Lung (tissue), 13 donors: ENCODE data around the gene MSH5. TPM values are rescaled to one million over a fixed set of nuclear protein-coding genes. Genes with fewer than 3 reads are reported as not detected.
A peak's percentile ranks its signal among the peaks of the same experiment; 100 is the strongest.
"Not testable (repeated sequence)": the region's sequence is repeated elsewhere in the genome, so short reads cannot be mapped to it uniquely, and the experiment has no call there.

Experiments
- ATAC-seq: fragments of 200-7000 bp; cut with Tn5 transposase; one replicate; pipeline ENCODE4 v1.9.1; 2020; ENCODE audit warnings: moderate number of reproducible peaks; ENCODE audit not compliant: insufficient read depth, low FRiP score
- DNase-seq, 3 donors: peaks; one replicate each; pipeline ENCODE4 v3.0.0-alpha.2; 2013 to 2017
- H3K27ac ChIP-seq, 2 donors: one replicate each; pipeline ENCODE4 v1.5.1; 2013; ENCODE audit warnings: mild to moderate bottlenecking in 2 of 2, moderate library complexity in 2 of 2, control low read depth in 1 of 2, inconsistent platforms in 1 of 2, low read depth in 1 of 2, low read length in 1 of 2
- H3K27me3 ChIP-seq, 3 donors: one replicate each; pipeline ENCODE4 v1.5.1; 2013; ENCODE audit warnings: low read length in 2 of 3; ENCODE audit not compliant: control insufficient read depth in 3 of 3, insufficient read depth in 3 of 3
- H3K36me3 ChIP-seq, 4 donors: one replicate each; pipeline ENCODE4 v1.5.1; 2013; ENCODE audit warnings: low read length in 4 of 4, mild to moderate bottlenecking in 1 of 4, moderate library complexity in 1 of 4; ENCODE audit not compliant: control insufficient read depth in 4 of 4, insufficient read depth in 4 of 4
- H3K4me1 ChIP-seq, 5 donors: one replicate each; pipeline ENCODE4 v1.5.1; 2013; ENCODE audit warnings: low read length in 5 of 5, mild to moderate bottlenecking in 2 of 5, moderate library complexity in 1 of 5; ENCODE audit not compliant: control insufficient read depth in 5 of 5, insufficient read depth in 5 of 5
- H3K4me3 ChIP-seq: one replicate; pipeline ENCODE4 v1.5.1; 2013; ENCODE audit warnings: mild to moderate bottlenecking, control low read depth, moderate library complexity
- H3K9ac ChIP-seq, 2 donors: one replicate each; pipeline ENCODE4 v1.5.1; 2013; ENCODE audit warnings: low read length in 2 of 2, control low read depth in 1 of 2; ENCODE audit not compliant: insufficient read depth in 1 of 2
- H3K9me3 ChIP-seq, 4 donors: one replicate each; pipeline ENCODE4 v1.5.1; 2013; ENCODE audit warnings: low read length in 3 of 4, mild to moderate bottlenecking in 1 of 4, moderate library complexity in 1 of 4; ENCODE audit not compliant: control insufficient read depth in 4 of 4, insufficient read depth in 3 of 4
- CTCF ChIP-seq: IDR thresholded peaks from 2 replicates; pipeline ENCODE4 v1.5.1; 2012; ENCODE audit warnings: mild to moderate bottlenecking; ENCODE audit errors: control extremely low read depth, extremely low read depth
- WGBS, 2 donors: extraction: QIAGEN DNeasy Blood & Tissue Kit; methylation state at CpG; one replicate each; pipeline ENCODE4 v1.1.7; 2013; 5-methylcytosine and 5-hydroxymethylcytosine counted together
- polyA plus RNA-seq, 2 donors: library from polyadenylated mRNA; stranded (reverse); fragments of 200-250 nt; gene quantifications; one replicate each; pipeline ENCODE4 v1.2.1, GENCODE V29; 2013
- small RNA-seq: library from RNA; depleted of rRNA; stranded (forward); fragments of <200 nt; gene quantifications from one replicate; pipeline ENCODE3, GENCODE V24; 2014; ENCODE audit warnings: low replicate concordance
- total RNA-seq, 2 donors: library from RNA; depleted of rRNA in 1 of 2; stranded (reverse); fragments of >200 nt in 1 of 2; gene quantifications; one replicate each; pipeline ENCODE4 v1.2.1, GENCODE V29; 2014 to 2021
- donor health status: control.
- donor health status: control.
- donor health status: Bipolar disorder and iron deficiency.
- donor health status: healthy.
- donor health status: DM: yes; HTN: yes; CAD: no.

MSH5 gene
- total and polyA plus RNA-seq, 4 donors, result 4.5 to 17.8 (median 13.4) TPM

GRCh38 chr6:31806470-31807272, 66.9 kb downstream of the MSH5 start, which contains the start of gene LSM2:
LSM2 (minus strand) TSS chr6:31806966; CDS start chr6:31806757, 209 bp downstream.
- Histone ChIP-seq H3K4me1 (peaks cover 4 to 14% (median 5%) of the 10 kb centered on the region in 5 donors), H3K9me3 (no peaks in the 10 kb centered on the region), H3K36me3 (peaks cover 0 to 3% (median 0%) of the 10 kb centered on the region in 4 donors), H3K4me3 (peak within 1 kb of the TSS; percentile 55), H3K27ac (peak within 1 kb of the TSS; percentile 81 to 91), H3K9ac (peak within 1 kb of the TSS; percentile 92 to 95), H3K27me3 (no peaks in the 10 kb centered on the region)
- DNase-seq (peak; percentile 99), ATAC-seq (peak; percentile 97)
- no peak for TF ChIP-seq CTCF
- 0% methylated on average over 43 to 51 of the region's 51 CpGs for WGBS, 2 donors

GRCh38 chr6:31808599-31808998, 68.8 kb downstream of the MSH5 start:
- H3K27me3 ChIP-seq, H3K36me3 ChIP-seq, H3K9me3 ChIP-seq, H3K27ac ChIP-seq, DNase-seq, H3K9ac ChIP-seq, H3K4me3 ChIP-seq, ATAC-seq: not testable (repeated sequence)
- 91 to 93% methylated on average over 10 of the region's 10 CpGs for WGBS, 2 donors
- peaks cover 4 to 15% (median 8%) of the 10 kb centered on the region in 5 donors for H3K4me1 ChIP-seq

- WGBS, 2 donors, result 95 to 96% methylated on average over 12 of the region's 12 CpGs
- no peaks in the 10 kb centered on the region for H3K36me3 ChIP-seq
- no peak for ATAC-seq
Measured at GRCh38 chr6:31811645-31812044, 71.8 kb downstream of the MSH5 start.

More at GRCh38 chr6:31811645-31812044, 71.8 kb downstream of the MSH5 start:
- H3K9ac ChIP-seq, result no peak overlapping the region
- H3K27ac ChIP-seq, result no peak overlapping the region
- peaks cover 1 to 11% (median 5%) of the 10 kb centered on the region in 5 donors for H3K4me1 ChIP-seq
- no peaks in the 10 kb centered on the region for H3K9me3 ChIP-seq
- DNase-seq, result no peak
- no peak overlapping the region for H3K4me3 ChIP-seq
- TF ChIP-seq CTCF, result no peak
- no peaks in the 10 kb centered on the region for H3K27me3 ChIP-seq

Small RNAs within 50 kb of the gene (small RNA-seq; reads per million reads assigned to genes)
- gene LY6G6D (not detected), gene MIR4646 (0.10 reads per million), gene MSH5-SAPCD1 (not detected), gene RF00019 (not detected), gene RNU6-850P (not detected), gene SAPCD1 (not detected)

Other genes with a start within 250 kb of the MSH5 start
Only the 30 nearest of the 43 such genes appear.
- gene LTB, start 157.6 kb upstream of the MSH5 start, total RNA-seq, result 10 to 100 TPM in 1 of 2 donors, 1 to 10 TPM in 1; 9.9 to 14.6 TPM
- 10 to 100 TPM in 1 of 2 donors, 1 to 10 TPM in 1; 9.8 to 31.9 TPM for gene LTB, start 157.6 kb upstream of the MSH5 start, polyA plus RNA-seq
- 10 to 100 TPM in 1 of 2 donors, 1 to 10 TPM in 1; 9.6 to 78.8 TPM for gene LST1, start 153.7 kb upstream of the MSH5 start, total RNA-seq
- 100 to 1,000 TPM in 1 of 2 donors, 10 to 100 TPM in 1; 96.1 to 164 TPM for gene LST1, start 153.7 kb upstream of the MSH5 start, polyA plus RNA-seq
- gene NCR3, start 147.0 kb upstream of the MSH5 start, total RNA-seq, result under 1 TPM in 1 of 2 donors, not detected in 1; 0.64 TPM
- under 1 TPM; 0.61 TPM for gene NCR3, start 147.0 kb upstream of the MSH5 start, polyA plus RNA-seq
- gene AIF1, start 124.8 kb upstream of the MSH5 start, total RNA-seq, result 10 to 100 TPM; 38.7 to 86.0 TPM
- gene AIF1, start 124.8 kb upstream of the MSH5 start, polyA plus RNA-seq, result 100 to 1,000 TPM in 1 of 2 donors, 10 to 100 TPM in 1; 89.9 to 345 TPM
- 100 to 1,000 TPM in 1 of 2 donors, 10 to 100 TPM in 1; 73.7 to 157 TPM for gene PRRC2A, start 119.3 kb upstream of the MSH5 start, total RNA-seq
- 100 to 1,000 TPM in 1 of 2 donors, 10 to 100 TPM in 1; 90.4 to 115 TPM for gene PRRC2A, start 119.3 kb upstream of the MSH5 start, polyA plus RNA-seq
- 100 to 1,000 TPM; 164 to 259 TPM for gene BAG6, start 87.3 kb upstream of the MSH5 start, total RNA-seq
- 100 to 1,000 TPM; 189 to 322 TPM for gene BAG6, start 87.3 kb upstream of the MSH5 start, polyA plus RNA-seq
- 1 to 10 TPM; 1.3 to 2.5 TPM for gene APOM, start 84.1 kb upstream of the MSH5 start, total RNA-seq
- gene APOM, start 84.1 kb upstream of the MSH5 start, polyA plus RNA-seq, result 1 to 10 TPM; 2.2 to 8.8 TPM
- 10 to 100 TPM; 18.9 to 26.8 TPM for gene C6orf47, start 79.2 kb upstream of the MSH5 start, total RNA-seq
- 10 to 100 TPM; 23.5 to 24.5 TPM for gene C6orf47, start 79.2 kb upstream of the MSH5 start, polyA plus RNA-seq
- gene GPANK1, start 75.0 kb upstream of the MSH5 start, total RNA-seq, result 10 to 100 TPM; 13.3 to 16.6 TPM
- 10 to 100 TPM; 12.7 to 15.7 TPM for gene GPANK1, start 75.0 kb upstream of the MSH5 start, polyA plus RNA-seq
- gene CSNK2B, start 73.9 kb upstream of the MSH5 start, total RNA-seq, result 100 to 1,000 TPM; 114 to 123 TPM
- 100 to 1,000 TPM; 150 to 154 TPM for gene CSNK2B, start 73.9 kb upstream of the MSH5 start, polyA plus RNA-seq
- gene LY6G5B, start 70.0 kb upstream of the MSH5 start, total RNA-seq, result 10 to 100 TPM in 1 of 2 donors, 1 to 10 TPM in 1; 5.7 to 13.7 TPM
- gene LY6G5B, start 70.0 kb upstream of the MSH5 start, polyA plus RNA-seq, result 1 to 10 TPM; 7.6 to 8.8 TPM
- 1 to 10 TPM; 3.0 to 5.0 TPM for gene LY6G5C, start 58.9 kb upstream of the MSH5 start, total RNA-seq
- gene LY6G5C, start 58.9 kb upstream of the MSH5 start, polyA plus RNA-seq, result 1 to 10 TPM; 2.8 to 3.9 TPM
- gene ABHD16A, start 36.7 kb upstream of the MSH5 start, total RNA-seq, result 10 to 100 TPM; 49.5 to 57.7 TPM
- gene ABHD16A, start 36.7 kb upstream of the MSH5 start, polyA plus RNA-seq, result 10 to 100 TPM; 30.6 to 68.6 TPM
- under 1 TPM in 1 of 2 donors, not detected in 1; 0.21 TPM for gene LY6G6F, start 33.1 kb upstream of the MSH5 start, total RNA-seq
- gene LY6G6F, start 33.1 kb upstream of the MSH5 start, polyA plus RNA-seq, result 1 to 10 TPM in 1 of 2 donors, not detected in 1; 2.2 TPM
- gene LY6G6D, start 24.7 kb upstream of the MSH5 start, total RNA-seq, result not detected
- gene LY6G6D, start 24.7 kb upstream of the MSH5 start, polyA plus RNA-seq, result not detected
- gene LY6G6C, start 18.3 kb upstream of the MSH5 start, total RNA-seq, result not detected
- under 1 TPM; 0.14 to 0.16 TPM for gene LY6G6C, start 18.3 kb upstream of the MSH5 start, polyA plus RNA-seq
- 1 to 10 TPM in 1 of 2 donors, under 1 TPM in 1; 0.64 to 1.1 TPM for gene MPIG6B, start 16.6 kb upstream of the MSH5 start, total RNA-seq
- 1 to 10 TPM in 1 of 2 donors, under 1 TPM in 1; 0.45 to 2.3 TPM for gene MPIG6B, start 16.6 kb upstream of the MSH5 start, polyA plus RNA-seq
- 10 to 100 TPM; 60.3 to 80.0 TPM for gene DDAH2, start 10.7 kb upstream of the MSH5 start, total RNA-seq
- gene DDAH2, start 10.7 kb upstream of the MSH5 start, polyA plus RNA-seq, result 100 to 1,000 TPM; 103 to 130 TPM
- 100 to 1,000 TPM; 231 to 368 TPM for gene CLIC1, start 3.5 kb upstream of the MSH5 start, total RNA-seq
- gene CLIC1, start 3.5 kb upstream of the MSH5 start, polyA plus RNA-seq, result 100 to 1,000 TPM; 387 to 763 TPM
- gene SAPCD1, start 22.7 kb downstream of the MSH5 start, total RNA-seq, result 1 to 10 TPM; 1.7 to 4.4 TPM
- 1 to 10 TPM; 1.3 to 6.3 TPM for gene SAPCD1, start 22.7 kb downstream of the MSH5 start, polyA plus RNA-seq
- gene VWA7, start 37.3 kb downstream of the MSH5 start, total RNA-seq, result 10 to 100 TPM in 1 of 2 donors, 1 to 10 TPM in 1; 4.6 to 14.2 TPM
- gene VWA7, start 37.3 kb downstream of the MSH5 start, polyA plus RNA-seq, result 1 to 10 TPM; 2.2 to 6.7 TPM
- gene VARS1, start 55.7 kb downstream of the MSH5 start, total RNA-seq, result 10 to 100 TPM; 32.2 to 95.4 TPM
- 10 to 100 TPM; 36.3 to 45.8 TPM for gene VARS1, start 55.7 kb downstream of the MSH5 start, polyA plus RNA-seq
- gene LSM2, start 67.0 kb downstream of the MSH5 start, total RNA-seq, result 10 to 100 TPM; 22.0 to 39.4 TPM
- gene LSM2, start 67.0 kb downstream of the MSH5 start, polyA plus RNA-seq, result 10 to 100 TPM; 52.0 to 66.7 TPM
- gene HSPA1L, start 75.3 kb downstream of the MSH5 start, total RNA-seq, result 1 to 10 TPM; 1.9 to 2.3 TPM
- 1 to 10 TPM; 1.0 to 1.2 TPM for gene HSPA1L, start 75.3 kb downstream of the MSH5 start, polyA plus RNA-seq
- 1,000 to 10,000 TPM in 1 of 2 donors, 100 to 1,000 TPM in 1; 118 to 1,149 TPM for gene HSPA1A, start 75.5 kb downstream of the MSH5 start, total RNA-seq
- gene HSPA1A, start 75.5 kb downstream of the MSH5 start, polyA plus RNA-seq, result 100 to 1,000 TPM in 1 of 2 donors, 10 to 100 TPM in 1; 90.6 to 161 TPM
- 1,000 to 10,000 TPM in 1 of 2 donors, 10 to 100 TPM in 1; 99.7 to 1,377 TPM for gene HSPA1B, start 87.7 kb downstream of the MSH5 start, total RNA-seq
- gene HSPA1B, start 87.7 kb downstream of the MSH5 start, polyA plus RNA-seq, result 10 to 100 TPM; 33.2 to 99.0 TPM
- gene NEU1, start 122.8 kb downstream of the MSH5 start, total RNA-seq, result 10 to 100 TPM; 53.2 to 71.3 TPM
- 10 to 100 TPM; 69.6 to 82.5 TPM for gene NEU1, start 122.8 kb downstream of the MSH5 start, polyA plus RNA-seq
- gene SLC44A4, start 139.0 kb downstream of the MSH5 start, total RNA-seq, result 100 to 1,000 TPM in 1 of 2 donors, 10 to 100 TPM in 1; 66.4 to 121 TPM
- gene SLC44A4, start 139.0 kb downstream of the MSH5 start, polyA plus RNA-seq, result 10 to 100 TPM; 22.2 to 33.0 TPM
- 10 to 100 TPM; 37.6 to 43.4 TPM for gene EHMT2, start 157.7 kb downstream of the MSH5 start, total RNA-seq
- gene EHMT2, start 157.7 kb downstream of the MSH5 start, polyA plus RNA-seq, result 10 to 100 TPM; 21.2 to 31.9 TPM
- gene ZBTB12, start 162.1 kb downstream of the MSH5 start, total RNA-seq, result 1 to 10 TPM; 6.4 to 7.3 TPM
- 1 to 10 TPM; 2.8 to 3.9 TPM for gene ZBTB12, start 162.1 kb downstream of the MSH5 start, polyA plus RNA-seq